ENCODE results near the gene PTPRN. TPM values are rescaled to one million over a fixed set of nuclear protein-coding genes. Genes with fewer than 3 reads are reported as not detected.

PTPRN gene
- total and polyA plus RNA-seq, 9 of the 15 experiments (the other 6 are each of a cell fraction or from before 2014, with no cell fraction given) = 0.15 to 2.4 (median 0.43) TPM; not detected in 1

GRCh38 chr2:219279151-219279915, 29.9 kb downstream of the PTPRN start, which contains the start of gene DNAJB2 (continued):
- peak; percentile 56; the same call in 1 of the 2 replicates for TF ChIP-seq ZBTB33 (CRISPR knock-in tag; IDR thresholded peaks at IDR 0.05)
- peak; percentile 81 for TF ChIP-seq E2F1 (CRISPR knock-in tag; IDR thresholded peaks at IDR 0.05)
- TF ChIP-seq ZNF449 (CRISPR knock-in tag; IDR thresholded peaks at IDR 0.05) = peak; percentile 70; the same call in 1 of the 2 replicates
- no peak for TF ChIP-seq ZNF696 (CRISPR knock-in tag; conservative IDR thresholded peaks at IDR 0.05)
- TF ChIP-seq SMAD1 (IDR thresholded peaks at IDR 0.05; ENCODE audit: low read depth, low read length, partially characterized antibody) = peak; percentile 80
- peak; percentile 71 for TF ChIP-seq EGR1 (conservative IDR thresholded peaks at IDR 0.05)
- TF ChIP-seq ZNF76 (CRISPR knock-in tag; IDR thresholded peaks at IDR 0.05; ENCODE audit: borderline replicate concordance) = peak; percentile 79; the same call in 1 of the 2 replicates
- peak; percentile 79 for TF ChIP-seq ZNF143 (CRISPR knock-in tag; IDR thresholded peaks at IDR 0.05)
- TF ChIP-seq CBFB (CRISPR knock-in tag; IDR thresholded peaks at IDR 0.05) = 0 out of 2 replicates have a peak, but pooled peaks have one; percentile 38
- TF ChIP-seq MAX (CRISPR knock-in tag; IDR thresholded peaks at IDR 0.05) = peak; percentile 90
- TF ChIP-seq ZNF407 (IDR thresholded peaks at IDR 0.05; ENCODE audit: low read depth) = no peak
- TF ChIP-seq CBX1 (IDR thresholded peaks at IDR 0.05; ENCODE audit: low read depth) = peak; percentile 46
- peak; percentile 99 for TF ChIP-seq HNRNPK (IDR thresholded peaks at IDR 0.05; ENCODE audit: low read depth, low read length, poor library complexity, severe bottlenecking)
